ENCODE data around the gene ACVRL1.
A peak's percentile ranks its signal among the peaks of the same experiment; 100 is the strongest.

Gene ACVRL1

GRCh38 chr12:51917041-51917590 lies 9.8 kb downstream of the ACVRL1 start:
- no peak for DNase-seq (ENCODE audit: low read depth)

DNA sequence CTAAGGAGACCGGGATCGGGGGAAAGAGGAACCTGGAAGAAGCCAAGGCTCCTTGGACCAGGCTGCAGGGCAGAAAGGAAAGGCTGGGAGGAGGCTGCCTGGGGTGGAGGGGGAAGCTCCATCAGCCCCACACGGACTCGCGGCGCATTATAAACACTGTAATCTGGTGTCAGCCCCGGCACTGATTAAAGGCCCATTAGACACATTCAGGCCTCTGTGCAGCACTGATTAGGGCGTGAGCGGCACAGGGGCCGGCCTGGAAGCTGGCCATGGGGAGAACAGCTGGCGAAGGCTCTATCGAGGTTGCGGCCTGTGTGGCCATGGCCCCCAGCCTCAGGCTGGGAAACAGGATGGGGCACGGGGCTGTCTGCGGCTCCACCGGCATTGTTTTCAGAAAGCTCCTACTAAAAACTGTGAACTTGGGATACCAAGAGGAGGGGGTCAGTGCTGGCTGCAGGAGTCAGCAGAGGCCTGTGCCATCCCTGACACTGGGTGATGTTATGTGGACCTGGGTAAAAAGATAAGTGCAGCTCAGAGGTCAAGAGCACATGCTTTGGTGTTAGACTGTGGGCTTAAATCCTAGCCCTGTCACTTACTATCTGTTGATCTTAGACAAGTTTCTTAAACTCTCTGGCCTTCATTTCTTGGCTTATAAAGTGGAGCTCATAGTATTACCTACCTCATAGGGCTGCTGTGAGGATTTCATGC lies 10.6 kb downstream of the ACVRL1 start:
- no peak for DNase-seq (ENCODE audit: low read depth)

DNA sequence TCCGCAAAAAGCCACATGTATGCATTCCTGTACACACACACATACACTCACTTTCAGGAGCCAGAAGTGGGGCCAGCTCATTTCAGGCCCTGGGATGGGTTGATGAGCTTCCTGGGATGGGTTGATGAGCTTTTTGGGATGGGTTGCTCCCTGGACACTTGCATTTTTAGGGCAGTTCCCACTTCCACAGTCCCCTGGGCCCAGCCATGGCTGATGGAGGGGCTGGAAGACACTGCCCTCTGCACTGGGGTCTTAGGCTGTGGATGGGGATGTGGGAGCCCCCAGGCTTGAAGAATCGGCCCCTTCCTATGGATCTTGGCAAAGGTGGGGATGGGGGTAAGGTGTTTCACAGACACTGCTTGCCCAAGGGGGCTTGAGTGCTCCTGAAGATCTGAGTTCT lies 12.7 kb downstream of the ACVRL1 start:
- no peak for DNase-seq (ENCODE audit: low read depth)

GRCh38 chr12:51921017-51921725 lies 13.9 kb downstream of the ACVRL1 start:
- DNase-seq (ENCODE audit: low read depth), result no peak

GRCh38 chr12:51922146-51922545 lies 14.8 kb downstream of the ACVRL1 start:
- DNase-seq (ENCODE audit: low read depth), result no peak

- peak; percentile 78 for DNase-seq (ENCODE audit: low read depth)
These were observed 15.6 kb downstream of the ACVRL1 start for GRCh38 chr12:51922762-51923505.

GRCh38 chr12:51923506-51924365 lies 16.4 kb downstream of the ACVRL1 start:
- no peak for DNase-seq (ENCODE audit: low read depth)

- DNase-seq (ENCODE audit: low read depth), result no peak
These were observed 17.4 kb downstream of the ACVRL1 start for GRCh38 chr12:51924551-51925319.

DNA sequence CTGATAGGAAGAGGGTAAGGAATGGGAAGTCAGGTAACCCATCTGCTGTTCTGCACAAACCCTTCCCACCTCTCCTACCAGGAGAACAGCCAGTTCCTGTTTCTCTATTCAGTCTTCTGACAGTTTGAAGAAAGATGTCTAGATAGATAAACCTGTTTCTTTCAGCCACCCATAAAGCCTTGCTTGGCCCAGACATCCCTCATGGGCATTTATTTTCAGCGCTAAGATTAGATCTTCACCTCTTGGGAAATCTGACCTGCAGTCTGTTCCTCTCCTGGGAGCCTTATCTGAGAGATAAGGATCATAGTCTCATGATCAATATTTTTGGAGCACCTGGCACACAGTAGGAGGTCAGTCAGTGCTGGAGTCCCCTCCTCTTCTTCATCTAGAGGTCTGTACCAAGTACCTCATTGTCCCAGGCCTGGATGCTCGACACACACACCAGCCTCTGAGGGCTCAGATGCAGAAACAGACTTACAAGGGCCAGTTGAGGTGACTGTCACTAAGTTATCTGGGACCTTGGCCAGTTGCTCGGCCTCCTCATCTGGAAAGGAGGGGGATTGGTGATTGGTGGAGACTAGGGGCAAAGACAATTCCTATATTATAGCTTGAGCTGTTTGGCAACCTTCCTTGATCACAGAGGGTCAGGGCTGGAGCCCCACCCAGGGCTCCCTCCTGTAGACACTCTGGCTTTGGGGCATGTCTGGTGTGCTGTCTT lies 18.2 kb downstream of the ACVRL1 start:
- no peak for DNase-seq (ENCODE audit: low read depth)

- no peak for DNase-seq (ENCODE audit: low read depth)
These were observed 18.8 kb downstream of the ACVRL1 start for GRCh38 chr12:51926064-51926632.

- no peak for DNase-seq (ENCODE audit: low read depth)
These were observed 19.4 kb downstream of the ACVRL1 start for GRCh38 chr12:51926718-51927117.

GRCh38 chr12:51932218-51933076 lies 25.1 kb downstream of the ACVRL1 start:
- DNase-seq (ENCODE audit: low read depth), result no peak

GRCh38 chr12:51934080-51934479 lies 26.8 kb downstream of the ACVRL1 start:
- DNase-seq (ENCODE audit: low read depth), result no peak

GRCh38 chr12:51937926-51938325 lies 30.6 kb downstream of the ACVRL1 start:
- DNase-seq (ENCODE audit: low read depth), result no peak

DNA sequence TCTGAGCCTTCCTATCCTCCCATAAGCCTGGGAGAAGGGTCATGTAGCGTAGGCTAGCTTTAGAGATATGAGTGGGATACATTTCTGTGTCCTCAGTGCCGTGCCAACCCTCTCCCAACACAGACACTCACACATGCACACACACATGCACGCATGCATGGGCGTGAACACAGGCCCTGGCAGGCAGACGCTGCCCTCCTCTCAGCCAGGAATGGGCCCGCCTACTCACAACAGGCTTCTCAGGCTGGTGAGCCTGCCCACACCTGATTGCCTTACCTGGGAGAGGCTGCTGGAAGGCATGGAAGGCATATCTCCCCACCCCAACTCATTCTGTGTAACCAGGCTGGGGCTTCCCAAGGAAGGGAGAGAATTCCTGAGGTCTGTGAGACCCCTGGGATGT lies 31.4 kb downstream of the ACVRL1 start:
- DNase-seq (ENCODE audit: low read depth), result no peak

GRCh38 chr12:51941011-51941581 lies 33.8 kb downstream of the ACVRL1 start:
- no peak for DNase-seq (ENCODE audit: low read depth)

- DNase-seq (ENCODE audit: low read depth), result no peak
These were observed 34.3 kb downstream of the ACVRL1 start for GRCh38 chr12:51941604-51942003.

GRCh38 chr12:51942056-51942455 lies 34.8 kb downstream of the ACVRL1 start:
- no peak for DNase-seq (ENCODE audit: low read depth)

All from stromal cell of bone marrow (primary cell).